Activated CD8-positive, alpha-beta T cell treated with anti-CD3 and anti-CD28 coated beads, Interleukin-2, amount 10 ng/mL, durations not matched to agents 7 days and 5 days (primary cell): ENCODE results near the gene B4GALT6. TPM values are rescaled to one million over a fixed set of nuclear protein-coding genes. Genes with fewer than 3 reads are reported as not detected.

ENCODE experiments used
- ATAC-seq: fragments of 150-1000 bp; cut with Tn5 transposase; one replicate; pipeline ENCODE4 v1.10.0; 2021; ENCODE audit warnings: moderate library complexity
- CTCF ChIA-PET: fragments of 350-600 bp; sonication (Branson Sonifier 250); formaldehyde crosslinking; loops from one replicate; lab custom pipeline; 2021; ENCODE audit warnings: antibody characterized with exemption; lab: Charles Lee
- POLR2A ChIA-PET: fragments of 350-600 bp; sonication (Branson Sonifier 250); formaldehyde crosslinking; loops from one replicate; lab custom pipeline; 2021; ENCODE audit warnings: antibody characterized with exemption; lab: Charles Lee
- DNase-seq: peaks from one replicate; pipeline ENCODE4 v3.0.0-alpha.2; 2020
- H3K27ac Mint-ChIP-seq: one replicate; pipeline ENCODE4 v1.8.0; 2021; ENCODE audit warnings: mild to moderate bottlenecking, mixed read lengths
- H3K27me3 Mint-ChIP-seq: one replicate; pipeline ENCODE4 v1.8.0; 2021; ENCODE audit warnings: low read depth, mixed read lengths
- H3K36me3 Mint-ChIP-seq: one replicate; pipeline ENCODE4 v1.8.0; 2021; ENCODE audit warnings: low read depth, mixed read lengths
- H3K4me1 Mint-ChIP-seq: one replicate; pipeline ENCODE4 v1.8.0; 2021; ENCODE audit warnings: low read depth, mixed read lengths
- H3K4me3 Mint-ChIP-seq: one replicate; pipeline ENCODE4 v1.8.0; 2021; ENCODE audit warnings: mild to moderate bottlenecking, mixed read lengths
- H3K9me3 Mint-ChIP-seq: one replicate; pipeline ENCODE4 v1.8.0; 2022; ENCODE audit warnings: mixed read lengths; ENCODE audit not compliant: insufficient read depth
- total RNA-seq, 2 experiments: library from RNA; stranded (reverse); gene quantifications; one replicate each; pipeline ENCODE4 v1.2.3, GENCODE V29; 2021

The B4GALT6 gene
- total RNA-seq, 2 experiments from 2014 or later: 1.0 to 1.3 TPM

DNA sequence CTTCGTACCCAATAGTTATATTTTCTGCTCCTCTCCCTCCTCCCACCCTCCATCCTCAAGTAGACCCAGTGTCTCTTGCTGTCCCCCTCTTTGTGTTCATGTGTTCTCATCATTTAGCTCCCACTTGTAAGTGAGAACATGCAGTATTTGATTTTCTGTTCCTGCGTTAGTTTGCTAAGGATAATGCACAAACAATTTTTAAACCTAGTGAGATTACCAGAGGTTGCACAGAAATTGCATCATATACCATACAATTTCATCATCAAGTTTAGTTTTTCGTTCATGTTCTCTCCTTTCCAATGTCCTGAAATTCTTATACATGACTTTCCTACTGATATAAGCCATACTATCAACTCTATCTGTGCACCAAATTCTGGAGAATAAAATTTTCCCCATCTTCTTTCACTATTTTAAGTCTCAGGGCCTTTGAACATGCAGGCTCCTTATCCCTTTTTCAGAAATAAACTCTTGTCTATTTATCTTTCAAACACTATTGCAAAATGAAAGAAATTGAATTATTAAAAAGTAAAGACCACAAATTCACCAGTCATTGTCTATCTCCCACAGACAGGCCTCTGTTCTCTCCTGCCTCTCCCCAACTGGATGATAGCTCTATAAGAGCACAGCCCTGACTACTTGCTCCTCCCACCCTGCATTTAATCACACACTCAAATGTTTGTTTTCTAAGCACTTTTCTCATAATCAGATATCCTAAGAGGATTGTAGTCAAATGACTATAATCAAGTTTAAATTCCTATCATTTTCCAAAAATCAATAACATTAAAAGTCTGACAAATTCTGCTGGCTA, 27.2 kb upstream of the B4GALT6 start:
- no peaks in the 10 kb centered on the region for H3K9me3 Mint-ChIP-seq
- CTCF ChIA-PET: no interaction called here
- no peak overlapping the region for H3K27ac Mint-ChIP-seq
- ATAC-seq: no peak
- H3K4me1 Mint-ChIP-seq: no peaks in the 10 kb centered on the region
- H3K4me3 Mint-ChIP-seq: no peak overlapping the region
- POLR2A ChIA-PET: no interaction called here
- H3K36me3 Mint-ChIP-seq: no peaks in the 10 kb centered on the region
- DNase-seq: no peak
- no peaks in the 10 kb centered on the region for H3K27me3 Mint-ChIP-seq

DNA sequence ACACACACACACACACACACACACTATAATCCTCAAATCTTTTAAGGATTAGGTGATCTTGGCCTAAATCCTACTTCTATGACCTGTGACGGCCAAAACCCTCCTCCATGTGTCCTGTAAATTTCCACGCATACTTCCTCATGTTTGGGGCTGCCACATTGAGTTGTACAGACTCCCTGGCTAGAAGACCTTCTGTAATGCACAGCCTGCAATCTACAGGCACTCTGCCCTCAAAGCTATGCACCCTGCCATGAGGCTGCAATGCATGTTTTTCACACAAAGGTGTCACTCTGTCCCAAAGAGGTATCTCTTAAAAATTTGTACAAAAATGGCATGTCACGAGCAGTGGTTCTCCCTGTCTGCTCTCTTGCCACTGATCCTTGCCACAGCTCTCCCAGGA, 26.4 kb upstream of the B4GALT6 start:
- Mint-ChIP-seq H3K4me3 (no peak overlapping the region), H3K27me3 (no peaks in the 10 kb centered on the region), H3K27ac (no peak overlapping the region), H3K36me3 (no peaks in the 10 kb centered on the region), H3K4me1 (no peaks in the 10 kb centered on the region), H3K9me3 (no peaks in the 10 kb centered on the region)
- CTCF ChIA-PET: no interaction called here
- ATAC-seq (no peak), DNase-seq (no peak)
- POLR2A ChIA-PET: no interaction called here

DNA sequence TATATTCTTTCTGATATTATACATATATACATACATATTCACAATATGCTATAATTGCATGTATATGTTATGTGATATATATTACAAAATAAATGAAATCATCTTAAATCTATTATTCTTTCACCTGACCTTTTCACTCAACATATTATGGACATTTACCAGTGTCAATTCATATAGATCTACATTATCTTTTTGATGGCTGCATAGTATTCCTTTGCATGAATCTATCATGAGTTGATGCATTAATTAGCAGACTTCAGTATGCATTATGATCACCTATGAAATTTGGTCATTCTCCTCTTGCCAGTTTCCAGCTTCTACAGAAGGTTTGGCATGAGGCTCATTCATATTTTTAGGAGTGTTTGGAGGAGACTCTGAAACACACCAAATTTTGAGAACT, 23.4 kb upstream of the B4GALT6 start:
- Mint-ChIP-seq H3K27me3 (no peaks in the 10 kb centered on the region), H3K27ac (no peak overlapping the region), H3K4me1 (no peaks in the 10 kb centered on the region), H3K4me3 (no peak overlapping the region), H3K9me3 (no peaks in the 10 kb centered on the region), H3K36me3 (no peaks in the 10 kb centered on the region)
- ATAC-seq (no peak), DNase-seq (no peak)
- ChIA-PET POLR2A (no interaction called here), CTCF (no interaction called here)

DNA sequence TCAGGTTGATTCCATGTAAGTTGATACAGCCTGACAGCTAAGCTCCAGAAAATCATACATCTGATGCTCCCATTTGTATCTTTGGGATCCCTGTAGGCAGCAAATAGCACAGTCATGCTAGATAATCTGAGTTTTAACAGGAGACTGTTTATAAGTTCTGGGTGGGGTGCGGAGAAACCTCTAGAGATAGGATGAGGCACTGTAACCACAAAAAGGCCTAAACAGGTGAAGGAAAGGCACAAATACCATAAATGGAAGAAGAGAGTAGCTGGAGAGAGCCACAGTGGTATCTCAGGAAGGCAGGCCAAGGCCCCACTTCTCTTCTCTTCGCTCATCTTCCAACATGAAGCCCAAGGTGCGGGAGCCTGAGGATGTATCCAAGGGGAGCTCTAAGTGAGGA, 18.1 kb upstream of the B4GALT6 start:
- Mint-ChIP-seq H3K4me1 (peaks cover 5% of the 10 kb centered on the region), H3K36me3 (no peaks in the 10 kb centered on the region), H3K27me3 (no peaks in the 10 kb centered on the region), H3K27ac (no peak overlapping the region), H3K4me3 (no peak overlapping the region), H3K9me3 (no peaks in the 10 kb centered on the region)
- ChIA-PET POLR2A (no interaction called here), CTCF (interaction anchor here (1.3 to 2.1 kb wide), 2 partner anchors 21 to 22 kb away, joined by 3 to 5 read pairs; no protein-coding TSS in a partner anchor)
- no peak for ATAC-seq
- no peak for DNase-seq

DNA sequence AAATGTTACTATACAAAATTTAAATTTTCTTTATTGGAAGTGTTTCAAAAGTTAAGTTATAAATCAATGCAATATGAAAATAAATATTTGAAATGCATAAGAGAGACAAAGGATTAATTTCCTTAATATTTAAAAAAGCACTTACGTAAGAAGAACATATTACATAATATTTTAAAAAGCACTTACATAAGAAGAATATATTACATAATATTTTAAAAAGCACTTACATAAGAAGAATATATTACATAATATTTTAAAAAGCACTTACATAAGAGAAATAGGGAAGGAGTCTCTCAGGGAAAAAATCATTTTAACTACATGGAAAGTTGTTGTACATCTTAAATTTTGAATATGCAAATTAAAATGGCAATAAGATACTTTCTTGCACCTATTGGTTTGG, 17.4 kb upstream of the B4GALT6 start:
- ChIA-PET POLR2A (no interaction called here), CTCF (no interaction called here)
- ATAC-seq (no peak), DNase-seq (no peak)
- Mint-ChIP-seq H3K27ac (no peak overlapping the region), H3K9me3 (no peaks in the 10 kb centered on the region), H3K27me3 (no peaks in the 10 kb centered on the region), H3K4me3 (no peak overlapping the region), H3K36me3 (no peaks in the 10 kb centered on the region), H3K4me1 (peaks cover 5% of the 10 kb centered on the region)

DNA sequence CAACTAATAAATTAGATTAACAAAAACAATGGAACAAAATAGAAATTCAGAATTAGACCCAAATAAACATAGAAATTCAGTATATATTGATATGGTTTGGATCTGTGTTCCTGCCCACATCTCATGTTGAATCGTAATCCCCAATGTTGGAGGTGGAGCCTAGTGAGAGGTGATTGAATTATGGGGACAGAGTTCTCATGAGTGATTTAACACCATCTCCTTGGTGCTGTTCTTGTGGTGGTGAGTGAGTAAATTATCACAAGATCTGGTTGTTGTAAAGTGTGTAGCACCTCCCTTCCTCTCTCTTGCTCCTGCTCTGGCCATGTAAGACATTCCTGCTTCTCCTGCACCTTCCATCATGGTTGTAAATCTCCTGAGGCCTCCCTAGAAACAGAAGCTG, 16.6 kb upstream of the B4GALT6 start:
- H3K27ac Mint-ChIP-seq: no peak overlapping the region
- ChIA-PET CTCF (no interaction called here), POLR2A (no interaction called here)
- H3K4me3 Mint-ChIP-seq: no peak overlapping the region
- H3K4me1 Mint-ChIP-seq: peaks cover 5% of the 10 kb centered on the region
- no peaks in the 10 kb centered on the region for H3K9me3 Mint-ChIP-seq
- DNase-seq (no peak), ATAC-seq (no peak)
- peaks cover under 1% of the 10 kb centered on the region for H3K27me3 Mint-ChIP-seq
- H3K36me3 Mint-ChIP-seq: no peaks in the 10 kb centered on the region

DNA sequence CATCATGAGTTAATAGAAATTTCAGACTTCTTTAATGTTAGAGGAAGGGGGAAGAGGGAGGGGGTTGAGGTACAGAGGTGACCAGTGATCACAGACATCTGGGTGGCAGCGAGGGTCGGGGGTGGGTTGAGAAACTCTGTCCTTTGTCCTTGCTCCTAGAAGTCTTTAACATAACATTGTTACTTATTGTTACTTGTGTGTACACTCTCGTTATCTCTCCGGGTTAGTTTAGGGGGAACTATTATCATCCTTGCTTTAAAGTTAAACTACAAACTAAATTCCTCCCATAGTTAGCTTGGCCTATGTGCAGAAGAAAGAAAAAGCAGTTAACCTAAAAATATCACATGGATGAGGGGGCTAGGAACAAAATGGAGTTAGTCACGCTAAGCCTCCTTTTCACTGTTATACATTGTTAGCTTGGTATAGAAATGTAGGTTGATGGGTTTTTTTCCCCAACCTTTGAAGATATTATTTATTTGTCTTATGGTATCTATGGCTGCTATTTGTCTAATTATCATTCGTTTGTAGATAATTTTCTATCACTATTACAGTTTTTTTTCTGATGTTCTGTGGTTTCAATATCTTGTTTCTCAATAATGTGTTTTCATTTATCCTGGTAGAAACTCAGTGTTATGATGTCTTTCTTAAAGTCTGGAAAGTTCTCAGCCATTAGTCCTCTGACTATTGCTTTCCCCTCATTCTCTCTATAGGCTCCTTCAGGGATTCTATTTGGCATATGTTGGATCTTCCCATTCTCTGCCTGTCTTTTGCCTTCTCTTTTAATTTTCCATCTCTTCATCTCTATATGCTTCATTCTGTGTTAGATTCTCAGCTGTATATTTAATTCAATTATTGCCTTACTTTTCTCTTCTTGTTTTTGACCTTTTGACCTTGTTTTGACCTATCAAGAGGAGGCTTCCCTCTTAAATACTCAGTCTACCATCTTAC, 13.2 kb upstream of the B4GALT6 start:
- peaks cover 3% of the 10 kb centered on the region for H3K4me1 Mint-ChIP-seq
- peaks cover 13% of the 10 kb centered on the region for H3K27me3 Mint-ChIP-seq
- CTCF ChIA-PET: interaction anchor here (1.3 to 1.7 kb wide), 2 partner anchors 26 to 36 kb away, joined by 4 to 5 read pairs; no protein-coding TSS in a partner anchor
- H3K27ac Mint-ChIP-seq: no peak overlapping the region
- POLR2A ChIA-PET: no interaction called here
- no peaks in the 10 kb centered on the region for H3K9me3 Mint-ChIP-seq
- H3K4me3 Mint-ChIP-seq: no peak overlapping the region
- no peak for DNase-seq
- H3K36me3 Mint-ChIP-seq: no peaks in the 10 kb centered on the region
- no peak for ATAC-seq

DNA sequence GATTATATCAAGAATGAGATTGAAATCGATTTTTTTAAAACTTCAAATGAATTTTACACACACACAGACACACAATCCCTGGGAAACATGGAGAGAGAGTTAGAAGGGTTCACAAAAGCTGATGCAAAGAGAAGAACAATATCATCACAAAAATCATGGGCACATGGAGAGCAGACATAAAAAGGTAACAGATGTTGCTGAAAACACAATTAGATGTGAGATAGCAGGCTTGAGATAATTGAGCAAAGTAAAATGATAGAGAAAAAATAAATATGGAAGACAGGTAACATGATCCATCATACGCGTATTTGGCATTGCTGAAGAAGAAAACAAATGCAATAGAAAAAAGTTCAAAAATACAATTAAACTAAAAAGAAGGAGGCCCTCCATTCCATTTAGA, 11.6 kb upstream of the B4GALT6 start:
- H3K36me3 Mint-ChIP-seq: no peaks in the 10 kb centered on the region
- H3K27me3 Mint-ChIP-seq: peaks cover 18% of the 10 kb centered on the region
- no peaks in the 10 kb centered on the region for H3K9me3 Mint-ChIP-seq
- no peaks in the 10 kb centered on the region for H3K4me1 Mint-ChIP-seq
- no peak for DNase-seq
- no peak overlapping the region for H3K27ac Mint-ChIP-seq
- no peak overlapping the region for H3K4me3 Mint-ChIP-seq
- ChIA-PET POLR2A (no interaction called here), CTCF (no interaction called here)
- ATAC-seq: no peak

DNA sequence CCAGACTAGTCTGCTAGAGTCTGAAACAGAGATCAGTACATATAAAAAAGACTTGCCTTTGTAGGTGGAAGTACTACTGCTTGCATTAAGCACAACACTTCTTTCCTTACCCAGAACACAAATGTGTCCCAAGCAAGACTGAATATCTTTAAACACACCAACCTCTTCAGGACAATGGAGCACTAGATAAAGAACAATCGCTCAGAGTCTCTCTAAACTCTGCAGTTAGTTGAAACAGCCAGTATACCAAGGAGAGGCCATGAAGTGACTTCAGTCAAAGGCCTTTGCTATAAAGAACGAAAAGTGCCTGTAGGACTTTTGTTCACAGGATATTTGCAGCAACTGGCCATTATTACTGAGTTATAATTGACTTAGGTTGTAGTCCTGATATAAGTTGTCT, 9.9 kb upstream of the B4GALT6 start:
- peaks cover 18% of the 10 kb centered on the region for H3K27me3 Mint-ChIP-seq
- no peaks in the 10 kb centered on the region for H3K4me1 Mint-ChIP-seq
- no peak overlapping the region for H3K4me3 Mint-ChIP-seq
- H3K27ac Mint-ChIP-seq: no peak overlapping the region
- H3K36me3 Mint-ChIP-seq: no peaks in the 10 kb centered on the region
- ChIA-PET POLR2A (no interaction called here), CTCF (no interaction called here)
- DNase-seq: no peak
- no peak for ATAC-seq
- no peaks in the 10 kb centered on the region for H3K9me3 Mint-ChIP-seq

DNA sequence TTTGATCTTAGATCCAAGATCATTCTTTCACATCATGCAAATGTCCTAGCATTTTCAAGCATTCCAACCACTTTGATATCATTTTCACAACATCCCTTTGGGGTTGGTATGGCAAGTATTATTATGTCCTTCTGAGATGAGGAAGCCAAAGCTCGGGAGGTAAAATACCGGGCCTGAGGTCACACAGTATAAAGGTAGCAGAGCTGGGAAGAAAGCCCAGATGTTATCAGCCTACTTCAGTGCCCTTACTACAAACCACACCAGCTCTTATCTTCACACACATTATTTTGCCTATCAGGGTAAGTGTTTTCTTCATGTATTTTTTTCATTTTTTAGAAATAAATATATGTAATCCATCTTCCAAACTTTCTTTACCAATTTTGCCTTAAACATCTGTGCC, 4.2 kb upstream of the B4GALT6 start:
- Mint-ChIP-seq H3K27me3 (peaks cover 36% of the 10 kb centered on the region), H3K27ac (no peak overlapping the region), H3K36me3 (no peaks in the 10 kb centered on the region), H3K9me3 (no peaks in the 10 kb centered on the region), H3K4me3 (no peak overlapping the region), H3K4me1 (peaks cover 14% of the 10 kb centered on the region)
- CTCF ChIA-PET: interaction anchor here (1.6 kb wide), 1 partner anchor 34 kb away, joined by 4 read pairs; no protein-coding TSS in a partner anchor
- DNase-seq (no peak), ATAC-seq (no peak)
- POLR2A ChIA-PET: interaction anchor here (0.6 kb wide), 1 partner anchor 15 kb away, joined by 4 read pairs; no protein-coding TSS in a partner anchor

DNA sequence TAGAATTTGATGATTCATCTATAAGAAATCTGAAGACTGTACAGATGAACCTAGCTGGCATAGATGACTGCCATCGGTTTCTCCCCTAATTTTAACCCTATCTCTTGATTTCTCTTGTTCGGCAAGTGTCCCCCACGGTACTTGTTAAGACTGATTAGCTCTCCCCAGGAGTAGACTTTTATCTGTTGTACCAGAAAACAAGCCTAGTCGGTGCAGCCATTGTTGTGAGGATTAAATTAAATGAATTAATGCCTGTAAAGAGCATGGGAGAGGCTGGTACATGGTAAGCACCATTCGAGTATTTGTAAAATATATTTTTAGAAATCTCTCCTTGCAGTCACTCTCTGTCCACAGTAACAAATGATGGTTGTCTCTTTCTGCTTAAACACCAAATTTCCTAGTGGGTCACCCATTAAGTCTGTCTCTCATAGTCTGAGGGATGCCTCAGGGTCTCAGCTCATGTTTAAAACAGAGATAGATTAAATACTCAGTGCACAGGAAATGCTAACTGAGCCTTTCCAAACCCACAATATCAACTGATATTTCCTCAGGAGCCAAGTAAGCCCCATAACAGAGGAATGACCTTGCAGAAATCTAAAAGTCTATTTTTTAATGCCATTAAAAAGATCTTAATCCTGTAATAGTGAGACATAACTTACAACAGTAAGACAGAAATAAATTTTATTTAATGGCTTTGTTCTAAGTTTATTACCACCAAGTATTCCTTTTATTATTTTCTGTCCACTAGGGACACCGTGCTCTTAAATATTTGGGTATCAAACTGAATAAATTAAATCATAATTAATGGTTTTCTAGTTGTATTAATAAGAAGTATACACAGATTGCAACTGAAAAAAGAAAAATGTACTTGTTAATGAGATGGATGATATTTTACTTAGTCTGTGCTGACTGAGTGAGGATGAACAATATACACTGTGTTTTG, 2.9 kb upstream of the B4GALT6 start:
- Mint-ChIP-seq H3K9me3 (no peaks in the 10 kb centered on the region), H3K27ac (no peak overlapping the region), H3K36me3 (no peaks in the 10 kb centered on the region), H3K4me1 (peaks cover 14% of the 10 kb centered on the region), H3K4me3 (no peak overlapping the region), H3K27me3 (peaks cover 36% of the 10 kb centered on the region)
- ChIA-PET POLR2A (no interaction called here), CTCF (interaction anchor here (0.9 to 1.2 kb wide), 2 partner anchors 35 to 131 kb away, joined by 4 read pairs; no protein-coding TSS in a partner anchor)
- no peak for ATAC-seq
- DNase-seq: no peak
